Measurements from ENCODE around the gene TNIK.

DNA sequence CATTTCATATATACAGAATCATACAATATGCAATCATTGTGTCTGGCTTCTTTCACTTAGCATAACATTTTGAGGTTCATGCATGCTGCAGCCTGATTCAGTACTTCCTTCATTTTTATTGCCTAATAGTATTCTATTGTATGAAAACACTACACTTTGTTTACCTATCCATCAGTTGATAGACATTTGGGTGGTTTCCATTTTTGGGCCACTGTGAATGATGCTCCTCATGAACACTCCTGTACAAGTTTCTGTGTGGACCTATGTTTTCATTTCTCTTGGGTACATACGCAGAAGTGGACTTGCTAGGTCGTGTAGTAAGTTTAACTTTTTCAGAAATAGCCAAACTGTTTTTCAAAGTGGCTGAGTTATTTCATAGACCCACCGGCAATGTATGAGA, 18.8 kb downstream of the TNIK start:
- TF ChIP-seq, protein P1, sequence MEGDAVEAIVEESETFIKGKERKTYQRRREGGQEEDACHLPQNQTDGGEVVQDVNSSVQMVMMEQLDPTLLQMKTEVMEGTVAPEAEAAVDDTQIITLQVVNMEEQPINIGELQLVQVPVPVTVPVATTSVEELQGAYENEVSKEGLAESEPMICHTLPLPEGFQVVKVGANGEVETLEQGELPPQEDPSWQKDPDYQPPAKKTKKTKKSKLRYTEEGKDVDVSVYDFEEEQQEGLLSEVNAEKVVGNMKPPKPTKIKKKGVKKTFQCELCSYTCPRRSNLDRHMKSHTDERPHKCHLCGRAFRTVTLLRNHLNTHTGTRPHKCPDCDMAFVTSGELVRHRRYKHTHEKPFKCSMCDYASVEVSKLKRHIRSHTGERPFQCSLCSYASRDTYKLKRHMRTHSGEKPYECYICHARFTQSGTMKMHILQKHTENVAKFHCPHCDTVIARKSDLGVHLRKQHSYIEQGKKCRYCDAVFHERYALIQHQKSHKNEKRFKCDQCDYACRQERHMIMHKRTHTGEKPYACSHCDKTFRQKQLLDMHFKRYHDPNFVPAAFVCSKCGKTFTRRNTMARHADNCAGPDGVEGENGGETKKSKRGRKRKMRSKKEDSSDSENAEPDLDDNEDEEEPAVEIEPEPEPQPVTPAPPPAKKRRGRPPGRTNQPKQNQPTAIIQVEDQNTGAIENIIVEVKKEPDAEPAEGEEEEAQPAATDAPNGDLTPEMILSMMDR (IDR thresholded peaks at IDR 0.05 in 8 of 11, conservative IDR thresholded peaks at IDR 0.05 in 3 of 11): no peak
- no peak for TF ChIP-seq POLR2AphosphoS5 (IDR thresholded peaks at IDR 0.05)
